NCI-H128 (cell line): ENCODE measurements around the gene SERPINI1.

Experiments
- DNase-seq: peaks from one replicate; lab custom pipeline; 2025; ENCODE audit not compliant: unreplicated experiment; lab: John Stamatoyannopoulos, UW

SERPINI1 gene

GRCh38 chr3:167843886-167844285, 108.4 kb downstream of the SERPINI1 start:
- no peak for DNase-seq

- DNase-seq, result no peak
Observed at GRCh38 chr3:167844528-167844927, 109.0 kb downstream of the SERPINI1 start.

GRCh38 chr3:167851171-167851570, 115.7 kb downstream of the SERPINI1 start:
- DNase-seq, result no peak

DNA sequence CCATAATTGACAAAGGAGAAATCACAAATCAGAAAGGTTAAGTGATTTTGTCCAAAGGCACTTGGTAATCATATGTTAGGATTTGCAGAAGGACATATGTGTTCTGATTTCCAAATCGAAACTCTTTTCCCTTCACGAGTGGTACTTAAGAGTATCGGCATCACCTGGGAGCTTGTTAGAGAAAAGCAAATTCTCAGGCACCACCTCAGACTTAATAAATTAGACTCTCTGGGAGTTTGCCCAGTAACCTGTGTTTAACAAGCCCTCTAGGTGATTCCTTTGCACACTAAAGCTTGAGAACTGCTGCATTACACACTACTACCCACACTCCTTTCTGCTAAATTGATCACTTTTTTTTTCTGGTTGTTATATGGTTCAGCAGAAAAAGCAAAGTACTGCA, 116.2 kb downstream of the SERPINI1 start:
- DNase-seq, result no peak

- DNase-seq, result no peak
Observed at GRCh38 chr3:167852216-167852615, 116.7 kb downstream of the SERPINI1 start.

DNA sequence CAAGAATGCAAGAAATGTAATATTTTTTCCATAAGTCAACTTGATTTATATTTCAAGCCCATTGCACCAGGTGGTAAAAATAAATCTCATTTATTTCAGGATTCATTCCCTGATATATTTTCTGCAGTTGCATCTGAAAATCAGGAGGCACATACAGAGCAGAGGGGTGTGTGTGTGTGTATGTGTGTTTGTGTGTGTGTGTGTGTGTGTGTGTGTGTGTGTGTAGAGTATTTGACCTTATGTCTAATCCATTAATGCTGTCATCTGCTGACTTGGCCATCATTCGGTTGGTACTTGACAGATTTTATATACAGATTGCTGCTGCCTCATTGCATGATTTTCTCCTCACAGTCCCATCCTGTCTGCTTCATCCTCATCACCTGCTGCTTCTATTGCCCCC, 118.5 kb downstream of the SERPINI1 start:
- DNase-seq, result no peak

DNA sequence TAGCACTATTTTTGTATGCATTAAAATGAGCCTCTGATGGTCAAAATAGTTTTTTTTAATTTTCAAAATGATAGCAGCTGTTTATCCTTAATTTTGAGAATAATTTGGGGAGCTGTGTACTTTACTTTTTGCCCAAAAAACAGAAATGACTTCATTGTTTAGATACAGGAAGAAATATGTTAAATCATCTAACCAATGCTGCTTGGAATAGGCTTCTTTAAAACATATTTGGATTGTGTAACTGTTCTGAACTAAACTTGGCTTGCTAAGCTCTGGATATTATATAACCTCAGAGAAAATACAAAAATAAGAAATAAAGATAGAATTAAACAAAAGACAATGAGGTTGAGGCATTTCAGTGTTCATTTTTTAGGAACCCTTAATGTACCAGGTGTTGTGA, 119.3 kb downstream of the SERPINI1 start:
- no peak for DNase-seq

- DNase-seq, result no peak
Observed at GRCh38 chr3:167855306-167855705, 119.8 kb downstream of the SERPINI1 start.

GRCh38 chr3:167858865-167859264, 123.3 kb downstream of the SERPINI1 start:
- DNase-seq, result no peak

DNA sequence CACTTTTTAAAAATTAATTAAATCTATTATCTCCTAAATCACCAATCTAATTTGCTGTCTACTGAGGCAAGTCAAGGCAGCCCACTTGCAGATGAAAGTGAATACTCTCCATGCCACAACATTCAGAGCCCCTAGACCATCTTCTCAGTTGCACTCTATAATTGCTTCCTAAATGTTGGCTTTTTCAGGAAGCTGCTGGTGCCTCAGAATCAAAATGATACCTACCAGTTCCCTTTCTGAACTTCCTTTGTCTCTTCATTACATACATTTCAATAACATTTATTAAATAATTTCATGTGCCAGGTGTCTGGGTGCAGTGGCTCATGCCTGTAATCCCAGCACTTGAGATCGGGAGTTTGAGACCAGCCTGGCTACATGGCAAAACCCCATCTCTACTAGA, 124.1 kb downstream of the SERPINI1 start:
- no peak for DNase-seq

GRCh38 chr3:167861649-167862048, 126.1 kb downstream of the SERPINI1 start:
- DNase-seq, result no peak

DNA sequence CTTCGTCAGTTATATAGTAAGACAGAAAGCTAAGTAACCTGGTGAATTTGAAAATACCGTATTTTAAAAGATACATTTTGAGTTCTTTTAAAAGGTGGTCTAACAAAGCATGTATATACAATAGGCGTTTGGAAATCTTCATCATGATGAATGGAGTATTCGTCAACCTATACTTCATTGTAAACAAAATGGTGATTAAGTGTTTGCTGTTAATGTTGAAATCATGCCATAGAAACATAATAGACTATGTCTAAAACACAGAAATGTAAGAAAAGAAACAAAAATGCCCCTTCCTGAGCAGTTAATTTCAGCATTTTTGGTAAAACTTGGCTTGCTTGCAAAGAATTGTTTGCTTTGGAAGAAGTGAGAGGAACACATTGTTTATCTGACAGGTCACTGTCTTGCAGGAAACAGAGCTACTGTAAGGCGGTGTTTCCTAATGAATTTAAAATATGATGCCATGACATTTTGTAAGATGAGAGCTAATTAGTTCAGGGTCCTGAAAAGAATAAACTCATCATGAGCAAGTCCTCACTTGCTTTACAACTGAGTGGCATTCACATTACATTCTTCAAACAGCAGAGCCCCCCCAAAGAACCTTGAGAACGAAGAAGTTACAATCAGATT, 126.7 kb downstream of the SERPINI1 start:
- no peak for DNase-seq

DNA sequence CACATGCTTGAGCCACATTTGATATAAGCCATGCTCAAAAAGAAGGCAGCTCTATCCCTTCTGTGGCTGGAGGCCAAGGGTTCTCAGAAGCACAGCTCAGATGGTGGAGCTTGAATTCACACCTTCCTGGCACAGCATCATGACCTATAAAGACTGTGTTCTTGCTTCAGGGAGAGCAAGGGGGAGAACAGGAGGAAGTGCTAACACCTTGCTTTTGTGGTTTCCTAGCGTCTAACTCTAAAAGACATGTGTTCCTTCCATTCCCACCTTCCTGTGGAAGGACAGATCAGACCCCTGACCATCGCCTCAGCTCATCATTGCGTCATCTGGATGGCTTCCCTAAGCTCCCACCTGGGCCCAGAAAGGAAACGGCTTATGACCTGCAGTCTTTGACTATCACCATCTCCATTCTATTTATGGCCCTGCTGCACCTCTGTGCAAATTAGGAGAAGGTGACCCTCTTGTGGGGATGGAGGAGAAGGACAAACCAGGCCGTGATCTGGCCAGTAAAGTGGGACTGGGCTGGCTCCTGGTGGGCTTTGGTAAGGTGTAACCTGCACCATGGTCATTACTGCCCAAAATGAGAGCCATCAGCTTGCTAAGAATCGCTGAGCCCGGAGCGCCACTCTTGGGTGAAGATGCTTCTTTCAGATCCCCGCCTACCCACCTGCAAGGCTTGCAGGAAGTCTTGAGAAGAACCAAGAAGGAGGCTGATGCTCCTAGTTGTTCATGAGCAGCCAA, 128.5 kb downstream of the SERPINI1 start:
- no peak for DNase-seq

GRCh38 chr3:167864552-167864874, 129.0 kb downstream of the SERPINI1 start:
- DNase-seq, result no peak

- DNase-seq, result no peak
Observed at GRCh38 chr3:167866331-167866730, 130.8 kb downstream of the SERPINI1 start.

GRCh38 chr3:167867981-167868380, 132.5 kb downstream of the SERPINI1 start:
- no peak for DNase-seq

DNA sequence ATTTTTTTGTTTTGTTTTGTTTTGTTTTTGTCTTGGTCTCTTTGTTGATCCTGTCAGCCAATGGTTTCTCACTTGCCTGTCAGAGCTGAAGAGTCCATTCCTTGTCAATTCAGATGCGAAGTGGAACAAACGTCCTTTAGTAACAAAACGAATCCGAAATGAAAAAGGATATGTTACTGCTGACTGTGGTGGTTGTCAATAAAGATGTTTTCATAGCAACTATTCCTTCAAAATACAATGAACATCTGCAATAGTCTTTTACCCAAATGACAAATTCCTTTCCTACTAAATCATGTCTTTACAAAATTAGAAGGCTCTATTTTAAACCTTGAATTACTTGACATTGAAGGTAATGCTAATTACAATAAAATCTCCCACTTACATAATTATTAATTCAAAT, 134.7 kb downstream of the SERPINI1 start:
- DNase-seq, result no peak

- no peak for DNase-seq
Observed at GRCh38 chr3:167870759-167871158, 135.2 kb downstream of the SERPINI1 start.

GRCh38 chr3:167872032-167872431, 136.5 kb downstream of the SERPINI1 start:
- no peak for DNase-seq

DNA sequence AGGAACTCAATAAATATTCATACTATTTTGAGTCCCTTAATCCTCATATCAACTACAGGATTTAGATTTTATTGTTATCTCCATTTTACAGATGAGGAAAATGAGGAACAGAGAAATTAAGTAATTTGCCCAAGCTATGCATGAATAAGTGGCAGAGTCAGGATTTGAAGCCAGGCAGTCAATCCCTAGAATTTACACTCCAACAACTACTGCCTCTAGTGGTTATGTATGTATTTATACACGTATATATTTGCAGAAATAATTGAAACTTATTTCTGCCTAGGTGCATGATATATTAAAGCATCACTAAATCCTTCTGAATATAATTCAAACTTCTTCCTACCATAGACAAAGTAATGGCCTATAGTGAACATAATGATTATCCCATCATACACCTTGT, 137.4 kb downstream of the SERPINI1 start:
- no peak for DNase-seq

DNA sequence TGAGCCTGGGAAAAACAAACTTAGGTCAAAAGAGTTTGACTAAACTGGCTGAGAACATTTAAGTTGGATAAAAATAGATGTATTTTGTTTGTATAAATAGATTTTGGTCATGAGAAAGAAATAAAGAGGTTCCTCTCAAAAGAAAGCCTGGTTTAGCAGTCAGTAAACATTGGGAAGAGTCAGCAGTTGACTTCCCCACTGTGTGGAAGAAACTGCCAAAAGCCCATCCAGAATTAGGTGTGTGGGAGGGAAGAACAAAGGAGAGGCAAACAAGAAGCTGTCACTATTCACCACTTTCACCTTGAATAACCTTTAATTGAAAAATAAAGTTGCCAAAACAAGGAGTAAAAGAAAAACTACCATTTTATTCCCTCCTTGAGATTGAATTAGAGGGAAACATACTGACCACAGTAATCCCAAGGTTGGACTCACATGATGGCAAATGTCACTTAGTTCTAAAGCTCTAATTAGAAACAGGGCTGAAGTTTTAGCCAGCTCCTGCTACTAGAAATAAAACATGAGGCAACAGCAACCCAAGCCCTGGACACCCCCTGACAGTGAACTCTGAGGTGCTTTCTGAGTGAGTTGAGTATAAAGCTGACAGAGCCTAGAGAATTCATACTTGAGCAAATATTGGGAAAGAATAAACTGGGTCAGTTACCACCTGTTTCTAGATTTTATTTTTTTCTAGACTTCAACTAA, 139.3 kb downstream of the SERPINI1 start:
- DNase-seq, result no peak
